ENCODE results near the gene CIT.

Gene CIT

DNA sequence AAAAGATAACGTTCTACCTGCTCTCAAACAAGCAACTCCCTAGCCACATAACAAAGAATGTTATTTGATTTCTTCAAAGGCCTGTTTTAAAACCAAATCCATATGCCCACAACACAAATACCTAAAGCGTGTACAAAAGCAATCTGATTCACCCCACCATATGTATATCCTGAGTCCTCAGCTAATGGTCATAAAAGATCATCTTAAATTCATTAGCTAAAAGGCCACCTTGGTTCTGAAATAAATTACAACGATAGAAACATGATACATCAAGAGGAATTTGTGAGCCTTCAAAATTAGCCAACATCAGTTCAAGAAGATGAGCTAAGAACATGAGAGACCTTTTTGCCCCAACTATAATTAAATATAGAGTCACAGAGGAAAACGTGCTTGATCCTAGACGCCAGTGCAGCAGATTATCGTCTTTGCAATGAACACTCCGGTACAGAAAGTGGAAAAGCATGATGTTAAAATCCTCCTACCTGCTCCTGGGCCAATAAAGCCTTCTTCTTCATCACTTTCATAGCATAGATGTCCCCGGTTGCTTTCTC lies 20.0 kb downstream of the CIT start:
- no peak for DNase-seq

DNA sequence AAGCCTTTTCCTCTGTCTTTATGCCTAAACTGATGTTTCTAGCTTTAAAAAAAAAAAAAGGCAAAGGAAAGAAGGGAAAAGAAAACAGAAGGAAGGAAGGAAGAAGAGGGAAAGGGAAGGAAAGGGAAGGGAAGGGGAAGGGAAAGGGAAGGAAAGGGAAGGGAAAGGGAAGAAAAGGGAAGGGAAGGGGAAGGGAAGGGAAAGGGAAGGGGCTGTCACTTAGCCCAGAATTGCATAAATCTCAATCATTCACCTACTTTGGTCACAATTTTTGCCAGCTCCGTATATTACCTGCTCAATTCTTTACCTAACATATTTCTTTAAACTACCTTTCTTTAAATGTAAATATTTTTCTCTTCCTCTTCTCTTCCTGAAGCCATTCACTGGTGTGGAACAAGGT lies 26.8 kb downstream of the CIT start:
- DNase-seq: no peak

DNA sequence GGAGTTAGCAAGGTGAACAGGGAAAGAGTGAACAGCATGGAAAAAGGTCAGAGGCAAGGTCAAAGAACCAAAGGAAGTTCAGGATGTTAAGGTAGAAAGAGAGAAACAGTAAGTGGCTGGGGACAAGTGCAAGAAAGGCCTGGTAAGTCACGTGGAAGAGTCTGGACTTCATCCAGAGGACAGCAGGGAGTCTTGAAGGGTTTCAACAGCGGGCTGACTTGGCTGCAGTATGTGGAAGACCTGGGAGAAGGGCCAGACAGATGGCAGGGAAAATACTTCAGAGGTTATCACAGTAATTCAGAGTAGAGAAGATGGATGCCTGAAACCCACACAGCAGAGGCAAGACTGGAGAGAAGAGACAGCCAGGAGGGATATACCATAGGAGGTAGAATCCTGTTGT lies 34.0 kb downstream of the CIT start:
- no peak for DNase-seq

- no peak for DNase-seq
Measured at GRCh38 chr12:119842380-119842779, 34.7 kb downstream of the CIT start.

GRCh38 chr12:119841433-119842210 lies 35.5 kb downstream of the CIT start:
- DNase-seq: no peak

GRCh38 chr12:119840582-119840981 lies 36.5 kb downstream of the CIT start:
- DNase-seq: no peak

DNA sequence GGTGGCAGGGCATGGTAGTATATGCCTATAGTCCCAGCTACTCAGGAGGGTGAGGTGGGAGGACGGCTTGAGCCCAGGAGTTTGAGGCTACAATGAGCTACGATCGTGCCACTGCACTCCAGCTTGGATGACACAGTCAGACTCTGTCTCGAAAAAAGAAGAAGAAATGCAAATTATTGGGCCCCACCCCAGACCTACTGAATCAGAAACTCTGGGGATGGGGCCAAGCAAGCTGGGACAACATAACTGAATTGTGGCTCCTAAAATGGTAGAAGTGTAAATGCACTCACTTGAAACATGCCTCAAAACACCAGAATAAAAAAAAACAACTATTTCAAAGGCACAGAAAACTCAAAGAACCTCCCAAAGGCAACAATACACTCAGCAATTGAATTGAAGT lies 37.0 kb downstream of the CIT start:
- no peak for DNase-seq

GRCh38 chr12:119838826-119839600 lies 38.1 kb downstream of the CIT start:
- DNase-seq: no peak

DNA sequence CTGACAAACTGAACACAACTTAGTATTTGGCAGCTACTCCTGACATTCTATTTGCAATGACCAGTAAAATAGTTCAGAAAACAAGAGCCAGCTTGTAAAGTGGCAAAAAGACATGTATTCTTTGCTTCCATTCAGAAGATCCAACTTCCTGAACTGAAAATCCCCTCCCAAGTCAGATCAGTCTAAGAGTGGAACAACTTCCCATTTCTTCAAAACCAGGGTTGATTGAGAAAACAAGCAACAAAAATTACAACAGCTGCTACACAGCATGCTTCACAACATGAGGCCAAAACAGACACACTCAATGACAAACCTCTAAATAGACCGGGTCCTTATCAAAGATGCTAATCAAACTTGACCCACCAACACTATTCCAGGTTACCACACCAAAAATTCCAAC lies 40.3 kb downstream of the CIT start:
- DNase-seq: no peak

DNA sequence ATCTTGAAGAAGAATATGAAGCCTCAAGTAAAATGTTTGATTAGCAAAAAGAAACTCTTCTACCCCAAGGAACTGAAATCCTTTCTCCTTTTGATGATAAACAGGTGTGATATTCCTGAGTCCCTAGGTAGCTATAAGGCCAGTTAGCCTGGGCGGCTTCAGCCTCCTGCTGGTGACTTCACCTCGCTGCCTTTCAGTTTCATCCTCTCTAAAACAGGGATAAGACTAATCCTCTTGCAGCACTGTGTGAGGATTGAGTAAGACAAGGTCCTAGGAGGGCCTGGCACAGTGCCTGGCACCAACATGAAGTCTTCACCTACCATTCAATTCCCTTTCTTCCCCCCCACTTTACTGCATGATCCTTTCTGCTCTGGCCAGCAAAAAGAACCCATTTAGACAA lies 42.1 kb downstream of the CIT start:
- DNase-seq: no peak

DNA sequence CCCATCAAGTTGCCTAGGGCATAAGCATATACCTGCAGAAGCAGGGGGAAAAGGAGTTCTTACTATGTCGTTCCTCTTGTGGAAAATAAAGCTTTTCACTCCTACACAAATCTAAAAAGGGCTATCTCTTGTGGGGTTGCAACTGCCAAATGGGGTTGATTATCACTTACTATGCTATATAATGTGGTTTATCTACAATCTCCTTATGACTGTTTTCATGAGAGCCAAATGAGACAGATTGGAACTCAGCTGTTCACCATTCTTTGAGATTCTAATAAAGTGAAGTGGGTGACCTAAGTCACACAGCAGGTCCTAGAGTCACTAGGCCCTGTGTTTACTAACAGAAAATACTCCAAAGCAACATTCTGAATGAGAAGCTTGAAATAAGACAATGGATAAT lies 47.7 kb downstream of the CIT start:
- peak; percentile 26 for DNase-seq

GRCh38 chr12:119828300-119828699 lies 48.8 kb downstream of the CIT start:
- DNase-seq: peak; percentile 41

- DNase-seq: no peak
Measured at GRCh38 chr12:119827760-119828159, 49.4 kb downstream of the CIT start.

DNA sequence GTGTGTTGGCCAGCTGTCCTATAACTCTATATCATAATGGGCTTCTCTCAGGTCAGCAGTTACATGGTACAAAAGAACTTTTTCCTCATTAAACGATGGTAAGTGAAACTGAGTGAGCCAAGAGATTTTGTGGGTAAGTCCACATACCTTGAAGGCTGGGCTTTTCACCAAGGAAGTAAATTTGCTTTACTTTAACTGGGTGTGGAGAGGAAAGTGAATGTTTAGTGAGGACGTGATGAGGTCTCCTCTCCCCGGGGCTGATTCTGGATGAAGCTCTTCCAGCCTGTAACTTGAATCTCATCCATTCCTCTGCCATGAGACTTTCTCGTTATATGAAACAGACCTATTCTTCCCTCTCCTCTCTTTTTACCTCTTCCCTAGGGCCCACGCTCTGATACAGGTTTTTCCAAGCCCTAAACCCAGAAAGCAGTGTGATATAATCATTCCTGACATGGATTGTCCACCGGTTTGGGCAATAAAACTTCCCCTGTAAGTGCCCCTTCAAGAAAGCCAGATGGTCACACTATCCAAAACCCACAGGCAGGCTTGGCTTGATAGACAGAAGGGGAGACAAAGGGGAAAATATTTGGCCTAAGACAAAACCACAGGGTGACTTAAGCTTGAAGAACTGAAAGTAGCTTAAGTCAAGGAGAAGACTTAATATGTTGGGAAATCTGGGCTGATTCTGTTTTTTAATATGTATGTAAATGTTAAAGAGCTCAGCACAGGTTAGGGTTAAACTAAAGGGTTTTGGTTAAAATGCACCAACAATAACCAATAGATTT lies 50.3 kb downstream of the CIT start:
- DNase-seq: no peak

- DNase-seq: no peak
Measured at GRCh38 chr12:119825262-119825661, 51.9 kb downstream of the CIT start.

GRCh38 chr12:119822046-119822445 lies 55.1 kb downstream of the CIT start:
- DNase-seq: no peak

DNA sequence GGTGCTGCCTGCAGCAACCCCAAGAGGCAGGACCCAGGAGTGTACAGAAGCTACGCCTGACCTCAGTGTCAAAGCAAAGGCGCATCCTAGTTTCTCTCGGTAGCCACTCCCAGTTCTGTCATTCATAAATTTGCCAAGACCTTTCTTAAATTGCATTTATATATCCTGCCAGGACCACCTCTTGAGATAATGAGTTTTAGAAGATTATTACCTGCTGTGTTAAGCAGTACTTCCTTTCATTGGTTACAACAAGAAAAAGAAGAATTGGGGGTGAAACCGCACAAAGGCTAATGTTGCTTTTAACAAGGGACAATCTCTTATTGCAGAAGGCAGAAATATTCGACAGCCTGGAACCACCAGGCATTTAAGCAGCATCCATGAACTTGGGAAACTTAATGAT lies 57.8 kb downstream of the CIT start:
- DNase-seq: no peak

DNA sequence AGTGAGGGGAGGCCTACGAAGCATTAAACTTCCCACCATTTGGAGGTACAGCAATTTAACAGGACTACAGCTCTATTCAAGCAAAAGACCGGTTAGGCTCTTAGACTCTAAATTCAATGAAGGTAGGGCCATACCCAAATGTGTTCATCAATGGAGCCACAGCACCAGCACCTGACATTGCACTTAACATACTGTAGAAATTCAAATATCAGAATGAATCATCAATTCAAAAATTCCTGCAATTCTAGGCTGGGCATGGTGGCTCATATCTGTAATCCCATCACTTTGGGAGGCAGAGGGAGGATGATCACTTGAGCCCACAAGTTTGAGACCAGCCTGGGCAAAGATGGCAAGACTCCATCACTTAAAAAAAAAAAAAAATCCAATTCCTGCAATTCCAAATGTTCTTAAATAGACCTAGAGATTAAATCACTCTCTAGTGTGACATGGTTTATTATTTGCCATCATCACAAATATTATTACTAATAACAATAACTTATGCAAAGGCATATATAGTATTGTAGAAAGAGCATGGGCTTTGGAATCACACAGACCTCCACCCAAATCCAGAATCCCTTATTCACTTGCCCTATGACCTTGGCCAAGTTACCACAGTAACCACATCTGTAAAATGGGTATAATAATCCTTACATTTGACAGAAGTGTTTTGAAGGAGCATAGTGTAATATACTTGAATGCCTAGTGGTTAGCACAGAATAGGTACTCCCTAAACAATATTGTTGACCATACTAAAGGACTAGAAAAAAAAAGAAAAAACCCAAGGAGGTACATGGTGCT lies 59.4 kb downstream of the CIT start:
- DNase-seq: no peak

GRCh38 chr12:119809023-119809422 lies 68.1 kb downstream of the CIT start:
- peak; percentile 23 for DNase-seq

DNA sequence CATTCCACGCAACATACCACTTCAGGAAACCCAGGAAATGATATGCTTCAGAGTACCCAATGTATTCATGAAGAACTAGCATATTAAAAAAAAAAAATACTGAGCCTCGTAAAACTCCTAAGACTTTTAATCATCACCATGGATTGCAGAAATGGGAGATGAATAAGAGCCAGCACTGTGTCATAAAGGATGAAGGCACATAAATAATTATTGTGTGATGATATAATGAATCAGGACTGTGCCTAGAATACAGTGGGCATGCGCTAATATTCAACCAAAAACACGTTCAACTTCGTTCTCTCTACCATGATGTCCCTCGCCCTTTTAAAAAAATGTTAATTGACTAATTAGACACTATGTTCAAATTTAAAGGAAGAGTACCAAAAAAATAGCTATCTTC lies 68.7 kb downstream of the CIT start:
- no peak for DNase-seq

DNA sequence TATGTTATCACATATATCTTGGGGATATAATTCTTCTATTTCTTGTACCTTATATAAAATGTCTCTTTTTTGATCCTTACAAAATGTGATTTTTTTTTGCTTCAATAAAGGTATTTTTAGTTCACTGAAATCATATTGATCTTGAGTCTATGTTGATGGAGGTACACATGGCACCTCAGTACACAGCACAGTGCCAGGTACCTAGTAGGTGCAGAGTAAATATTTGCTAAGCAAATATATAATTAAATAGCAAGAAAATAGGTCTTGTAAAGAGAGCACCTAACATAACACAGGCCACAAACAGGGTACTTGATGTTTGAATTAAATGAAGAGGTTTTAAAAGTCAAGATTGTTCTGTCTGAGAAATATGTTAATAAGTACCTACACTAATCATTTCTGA lies 69.7 kb downstream of the CIT start:
- DNase-seq: no peak

GRCh38 chr12:119804011-119804641 lies 73.0 kb downstream of the CIT start:
- no peak for DNase-seq
